Activated CD8-positive, alpha-beta memory T cell treated with anti-CD3 and anti-CD28 coated beads, Interleukin-2, amount 50 U/mL, for 4 hours (primary cell): ENCODE data around the gene PCBP3.

Experiments
- DNase-seq: peaks from one replicate; pipeline ENCODE4 v3.0.0-alpha.2; 2020

PCBP3 gene

DNA sequence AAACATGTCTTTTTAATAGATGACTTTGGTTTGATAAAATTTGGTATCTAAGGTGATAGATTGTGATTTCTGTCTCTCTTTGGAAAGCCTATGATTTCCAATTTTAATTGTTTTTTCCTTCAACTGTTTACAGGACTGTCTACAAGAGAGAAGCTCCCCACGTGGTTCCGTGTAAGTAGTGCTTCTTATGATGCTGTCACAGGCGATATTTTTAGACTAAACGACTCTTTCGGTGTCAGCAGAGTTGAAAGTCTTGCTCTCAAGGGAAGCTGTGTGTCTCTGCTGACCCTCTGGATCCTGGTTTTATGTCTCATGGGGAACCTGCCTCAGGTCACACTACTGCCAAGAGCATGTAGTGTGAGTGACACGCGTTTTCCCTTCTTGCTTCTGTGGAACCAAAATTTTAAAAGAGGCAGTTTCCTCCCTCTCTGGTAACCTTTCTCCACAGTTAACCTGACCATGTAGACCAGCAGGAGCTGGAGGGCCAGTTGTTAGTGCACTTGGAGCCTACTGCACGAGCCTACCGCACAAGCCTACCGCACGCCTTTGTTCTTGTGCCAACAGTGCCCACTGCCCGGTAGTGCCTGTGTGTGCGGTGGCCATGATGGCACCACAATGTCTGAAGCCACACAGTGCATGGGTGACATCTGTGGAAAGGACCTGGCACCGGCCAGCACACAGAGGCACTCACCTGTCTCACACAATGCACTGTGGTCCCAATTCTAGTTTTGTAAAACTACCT, 91.9 kb downstream of the PCBP3 start:
- no peak for DNase-seq

DNA sequence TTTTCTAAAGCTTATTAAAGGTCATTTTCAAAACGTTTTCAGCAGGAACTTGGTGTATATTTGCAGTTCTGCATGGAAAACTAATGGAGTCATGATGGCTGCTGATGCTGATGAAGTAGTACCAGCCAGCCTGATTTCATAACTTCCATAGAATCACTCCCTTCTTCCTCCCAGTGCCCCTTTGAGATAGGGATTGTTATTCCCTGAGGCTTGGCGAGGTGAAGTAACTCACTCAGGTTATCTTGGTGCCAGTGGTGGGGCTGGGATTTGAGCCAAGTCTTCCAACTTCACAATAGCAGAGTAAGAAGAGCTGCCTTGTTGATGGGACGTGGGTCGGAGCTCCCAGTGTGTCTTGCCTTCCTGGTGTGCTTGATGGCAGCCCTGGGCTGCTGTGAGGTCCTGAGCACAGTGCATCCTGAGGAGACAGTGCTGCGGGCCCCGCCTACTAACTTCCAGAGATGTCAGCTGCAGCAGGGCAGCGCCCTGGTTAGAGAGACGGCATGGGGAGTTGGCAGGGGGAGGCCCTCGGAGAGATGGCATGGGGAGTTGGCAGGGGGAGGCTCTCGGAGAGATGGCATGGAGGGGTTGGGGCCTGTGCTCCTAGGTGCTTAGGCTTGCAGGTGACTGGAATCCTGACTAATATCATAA, 92.6 kb downstream of the PCBP3 start:
- no peak for DNase-seq

- no peak for DNase-seq
Measured at GRCh38 chr21:45736690-45737484, 93.4 kb downstream of the PCBP3 start.

DNA sequence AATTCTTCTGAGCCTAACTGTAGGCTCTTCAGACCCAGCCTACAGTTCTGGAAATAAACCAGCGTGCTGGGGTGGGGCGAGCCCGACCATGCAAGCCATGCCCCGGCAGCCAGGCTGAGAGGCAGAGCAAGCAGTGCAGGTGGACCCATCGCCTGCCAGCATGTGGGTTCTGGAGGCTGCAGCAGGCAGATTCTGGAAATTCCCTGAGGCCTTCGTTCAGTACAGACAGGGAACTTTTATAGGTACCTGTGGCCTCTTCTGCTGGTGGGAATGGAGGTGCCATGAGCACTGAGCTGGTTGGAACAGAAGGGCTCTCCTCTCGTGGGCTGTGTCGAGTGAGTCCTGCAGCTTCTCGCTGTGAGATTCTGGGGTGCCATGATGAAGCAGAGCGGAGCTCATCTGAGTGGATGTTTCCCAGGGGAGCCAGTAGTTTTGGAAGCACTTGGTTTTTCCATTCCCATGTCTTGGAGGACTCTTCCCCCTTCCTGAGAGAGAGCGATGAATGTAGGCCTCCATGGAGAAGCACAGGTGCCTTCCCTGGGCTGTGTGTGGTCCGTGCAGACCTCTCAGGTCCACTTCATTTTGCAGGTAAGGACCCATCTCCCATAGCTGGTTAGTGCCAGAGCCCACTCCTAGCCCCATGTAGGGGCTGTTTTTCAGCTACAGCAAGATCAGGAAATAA, 94.1 kb downstream of the PCBP3 start:
- DNase-seq: no peak

- no peak for DNase-seq
Measured at GRCh38 chr21:45739218-45740087, 95.9 kb downstream of the PCBP3 start.

- no peak for DNase-seq
Measured at GRCh38 chr21:45740088-45740440, 96.5 kb downstream of the PCBP3 start.

DNA sequence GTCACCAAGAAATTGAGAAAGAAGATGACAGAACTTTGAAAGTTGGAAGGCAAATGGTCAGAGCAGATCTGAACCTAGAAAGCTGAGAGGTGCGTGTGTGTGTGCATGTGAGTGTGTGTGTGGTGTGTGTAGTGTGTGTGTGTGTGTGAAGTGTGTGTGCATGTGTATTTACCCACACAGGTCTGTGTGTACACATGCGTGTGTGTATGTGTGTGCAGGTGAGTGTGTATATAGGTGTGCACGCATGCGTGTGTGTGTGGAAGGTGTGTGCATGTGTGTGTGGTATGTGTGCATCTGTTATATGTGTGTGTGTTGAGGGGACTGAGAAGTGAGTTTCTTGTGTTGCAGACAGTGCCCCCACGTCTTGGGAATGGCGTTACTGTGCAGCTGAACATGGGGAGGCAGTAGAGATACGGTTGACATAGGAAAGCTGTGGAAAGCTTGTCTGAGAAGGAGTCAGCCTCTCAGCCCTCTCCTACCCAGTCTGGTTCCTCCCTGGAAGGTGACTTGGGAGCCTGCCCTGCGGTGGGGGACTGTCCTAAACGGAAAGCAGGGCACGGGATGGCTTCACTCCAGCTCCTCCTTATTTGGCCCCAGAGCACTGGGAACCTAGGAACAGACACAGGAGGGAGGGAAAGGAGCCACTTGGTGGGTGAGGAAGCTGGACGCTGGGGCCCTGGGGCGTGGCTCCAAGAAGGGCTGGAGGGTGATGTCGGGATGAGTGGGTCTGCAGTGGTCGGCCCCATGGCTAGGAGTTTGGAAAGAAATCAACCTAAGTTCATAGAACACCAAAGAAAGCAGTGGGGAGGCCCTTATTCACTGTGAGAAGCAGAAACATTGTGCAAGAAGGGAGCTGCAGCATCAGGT, 97.2 kb downstream of the PCBP3 start:
- DNase-seq: no peak

DNA sequence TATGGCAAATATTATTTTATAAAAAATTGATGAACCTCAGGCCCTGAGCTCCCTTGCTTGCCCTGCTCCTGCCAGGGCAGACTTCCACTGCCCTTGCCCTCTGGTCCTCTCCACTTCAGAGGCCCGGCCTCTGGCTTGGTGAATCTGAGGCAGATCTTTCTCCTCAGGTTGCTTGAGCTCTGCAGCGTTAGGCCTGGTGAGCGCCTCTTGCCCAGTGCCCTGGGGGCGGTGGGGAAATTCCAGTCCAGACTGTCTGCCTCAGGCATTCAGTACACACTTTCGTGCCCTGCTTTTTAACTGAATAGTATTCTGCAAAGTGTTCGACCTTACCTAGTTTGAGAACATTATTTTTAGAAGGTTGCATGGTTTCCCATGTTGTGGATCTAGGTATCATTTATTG, 98.2 kb downstream of the PCBP3 start:
- DNase-seq: no peak

- no peak for DNase-seq
Measured at GRCh38 chr21:45742247-45742646, 98.7 kb downstream of the PCBP3 start.

DNA sequence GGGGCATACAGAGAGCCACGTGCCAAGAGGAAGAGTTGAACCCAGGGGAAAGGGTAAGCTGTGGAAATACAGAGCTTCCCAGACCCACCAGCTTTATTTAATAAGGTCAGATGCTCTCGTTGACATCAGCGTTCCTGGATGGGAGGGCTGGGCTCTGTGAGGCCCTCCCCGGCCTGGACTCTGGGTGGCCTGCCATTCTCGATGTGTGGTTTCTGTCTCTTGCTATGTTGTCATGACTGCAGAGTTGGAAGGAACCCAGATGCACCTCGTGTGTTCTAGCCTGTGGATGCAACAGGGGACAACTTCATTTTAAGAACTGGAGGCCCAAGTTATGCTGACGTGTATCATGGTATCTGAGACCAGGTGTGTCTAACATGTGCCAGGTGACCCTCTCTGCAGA, 101.7 kb downstream of the PCBP3 start:
- no peak for DNase-seq

GRCh38 chr21:45747233-45747766, 103.8 kb downstream of the PCBP3 start:
- DNase-seq: no peak

DNA sequence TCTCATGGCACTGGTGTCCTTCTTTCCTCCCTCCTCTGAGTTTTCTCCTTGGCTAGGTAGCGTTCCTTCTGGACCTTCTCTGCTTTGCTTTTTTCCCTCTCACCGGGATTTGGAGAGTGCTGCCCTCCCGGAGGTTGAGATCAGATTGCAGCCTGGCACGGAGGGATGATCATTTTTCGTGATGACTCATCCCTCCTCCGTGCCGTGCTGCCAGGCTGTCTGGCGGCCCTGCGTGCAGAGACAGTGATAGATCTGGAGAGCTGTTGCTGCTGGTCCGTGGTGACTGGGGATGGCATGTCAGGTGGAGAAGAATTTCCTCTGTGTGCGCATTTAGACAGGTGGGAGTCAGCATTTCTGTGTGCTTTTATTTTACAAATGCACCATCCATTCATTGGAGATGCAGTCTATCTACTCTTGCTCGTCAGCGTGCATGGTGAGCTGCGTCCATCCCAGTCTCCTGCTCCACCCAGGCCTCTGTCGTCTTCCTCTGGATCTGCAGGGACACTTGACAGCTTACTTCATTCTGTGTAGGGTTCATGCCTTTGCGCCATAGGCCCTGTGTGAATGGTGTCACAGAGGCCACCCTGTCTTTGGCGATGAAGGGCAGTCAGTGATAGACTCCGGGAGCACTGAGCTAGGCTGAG, 104.4 kb downstream of the PCBP3 start:
- DNase-seq: no peak

- DNase-seq: no peak
Measured at GRCh38 chr21:45748593-45748992, 105.1 kb downstream of the PCBP3 start.

- DNase-seq: no peak
Measured at GRCh38 chr21:45749974-45750373, 106.4 kb downstream of the PCBP3 start.

- no peak for DNase-seq
Measured at GRCh38 chr21:45750936-45751335, 107.4 kb downstream of the PCBP3 start.

DNA sequence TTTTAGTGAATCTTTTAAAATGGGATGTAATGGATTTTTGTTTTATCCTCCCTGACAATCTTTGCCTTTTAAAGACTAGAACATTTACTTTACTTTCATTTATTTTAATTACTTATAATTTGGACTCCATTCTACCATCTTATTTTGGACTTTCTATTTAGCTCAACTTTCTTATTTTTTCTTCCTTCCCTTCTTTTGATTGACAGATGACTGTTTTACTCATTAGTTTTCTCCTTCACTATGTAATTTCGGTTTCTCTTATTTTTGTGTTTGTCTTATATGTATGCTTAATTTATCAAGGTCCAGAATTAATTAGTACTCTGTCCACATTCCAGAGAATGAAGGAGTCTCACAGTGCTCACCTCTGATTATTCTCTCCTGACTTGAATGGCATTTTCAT, 109.9 kb downstream of the PCBP3 start:
- no peak for DNase-seq

- no peak for DNase-seq
Measured at GRCh38 chr21:45756029-45756428, 112.5 kb downstream of the PCBP3 start.

DNA sequence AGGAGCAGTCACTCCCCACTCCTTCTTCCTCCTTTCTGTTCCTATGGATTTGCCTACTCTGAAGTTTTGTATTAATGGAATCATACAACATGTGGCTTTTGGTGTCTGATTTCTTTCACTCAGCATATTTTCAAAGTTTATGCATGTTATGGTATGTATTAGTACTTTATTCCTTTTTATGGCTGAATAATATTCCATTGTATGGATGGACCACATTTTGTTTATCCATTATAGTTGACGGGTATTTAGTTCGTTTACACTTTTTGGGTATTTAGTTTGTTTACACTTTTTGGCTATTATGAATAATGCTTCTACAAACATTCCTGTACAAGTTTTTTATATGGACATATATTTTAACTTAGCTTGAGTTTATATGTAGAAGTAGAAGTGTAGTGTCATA, 113.1 kb downstream of the PCBP3 start:
- DNase-seq: no peak

- DNase-seq: no peak
Measured at GRCh38 chr21:45761704-45762103, 118.2 kb downstream of the PCBP3 start.

- DNase-seq: no peak
Measured at GRCh38 chr21:45763074-45763473, 119.5 kb downstream of the PCBP3 start.

DNA sequence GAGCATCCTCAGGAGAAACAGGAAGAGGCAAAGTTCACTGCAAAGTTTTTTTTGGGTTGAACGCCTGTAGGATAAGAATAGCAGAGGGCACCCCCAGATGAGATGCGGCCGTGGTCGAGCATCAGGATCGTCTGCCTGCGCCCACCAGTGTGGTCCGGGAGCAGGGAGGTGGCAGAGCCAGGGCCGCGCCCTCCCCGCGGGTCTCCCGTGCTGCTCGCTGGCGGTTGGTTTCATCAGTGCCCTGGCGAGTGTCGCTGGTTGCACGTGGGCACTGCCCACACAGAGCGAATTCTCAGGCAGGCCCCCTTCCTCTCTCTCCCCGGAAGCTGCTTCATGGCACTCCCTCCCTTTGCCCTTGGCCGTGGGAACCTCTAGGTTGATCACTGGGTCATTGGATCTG, 120.0 kb downstream of the PCBP3 start:
- DNase-seq: no peak
